ENCODE results near the gene VAT1. TPM values are rescaled to one million over a fixed set of nuclear protein-coding genes. Genes with fewer than 3 reads are reported as not detected.

Gene VAT1
- total RNA-seq, 1 donor from 2014 or later: 115 TPM

DNA sequence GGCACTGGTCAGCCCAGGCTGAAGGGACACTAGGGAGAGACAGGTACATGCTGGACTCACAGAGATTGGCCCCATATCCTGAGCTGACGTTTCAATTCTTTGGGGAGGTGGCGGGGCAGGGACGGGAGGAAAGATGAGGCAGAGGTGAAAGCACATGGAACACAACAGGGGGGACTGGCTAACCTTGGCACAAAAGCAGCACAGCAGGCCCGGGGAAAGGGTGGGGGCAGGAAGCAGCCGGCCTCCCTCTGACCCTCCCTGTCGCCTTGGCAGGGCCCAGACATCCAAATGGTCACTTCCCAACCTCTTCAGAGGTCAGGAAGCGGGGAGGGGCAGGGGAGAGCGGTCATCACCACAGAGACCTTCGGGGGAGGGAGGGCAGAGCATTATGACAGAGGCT, 6.6 kb downstream of the VAT1 start:
- Mint-ChIP-seq H3K27me3 (ENCODE audit: low read depth) (no peaks in the 10 kb centered on the region), H3K4me3 (no peak overlapping the region), H3K4me1 (peaks cover 49% of the 10 kb centered on the region), H3K36me3 (ENCODE audit: low read depth) (peaks cover 2% of the 10 kb centered on the region), H3K9me3 (no peaks in the 10 kb centered on the region), H3K27ac (ENCODE audit: unreplicated experiment) (peak overlapping the region; percentile 94)
- no peak for DNase-seq (ENCODE audit: low read depth, low spot score)
- TF ChIP-seq, protein P1, sequence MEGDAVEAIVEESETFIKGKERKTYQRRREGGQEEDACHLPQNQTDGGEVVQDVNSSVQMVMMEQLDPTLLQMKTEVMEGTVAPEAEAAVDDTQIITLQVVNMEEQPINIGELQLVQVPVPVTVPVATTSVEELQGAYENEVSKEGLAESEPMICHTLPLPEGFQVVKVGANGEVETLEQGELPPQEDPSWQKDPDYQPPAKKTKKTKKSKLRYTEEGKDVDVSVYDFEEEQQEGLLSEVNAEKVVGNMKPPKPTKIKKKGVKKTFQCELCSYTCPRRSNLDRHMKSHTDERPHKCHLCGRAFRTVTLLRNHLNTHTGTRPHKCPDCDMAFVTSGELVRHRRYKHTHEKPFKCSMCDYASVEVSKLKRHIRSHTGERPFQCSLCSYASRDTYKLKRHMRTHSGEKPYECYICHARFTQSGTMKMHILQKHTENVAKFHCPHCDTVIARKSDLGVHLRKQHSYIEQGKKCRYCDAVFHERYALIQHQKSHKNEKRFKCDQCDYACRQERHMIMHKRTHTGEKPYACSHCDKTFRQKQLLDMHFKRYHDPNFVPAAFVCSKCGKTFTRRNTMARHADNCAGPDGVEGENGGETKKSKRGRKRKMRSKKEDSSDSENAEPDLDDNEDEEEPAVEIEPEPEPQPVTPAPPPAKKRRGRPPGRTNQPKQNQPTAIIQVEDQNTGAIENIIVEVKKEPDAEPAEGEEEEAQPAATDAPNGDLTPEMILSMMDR (conservative IDR thresholded peaks at IDR 0.05): no peak

DNA sequence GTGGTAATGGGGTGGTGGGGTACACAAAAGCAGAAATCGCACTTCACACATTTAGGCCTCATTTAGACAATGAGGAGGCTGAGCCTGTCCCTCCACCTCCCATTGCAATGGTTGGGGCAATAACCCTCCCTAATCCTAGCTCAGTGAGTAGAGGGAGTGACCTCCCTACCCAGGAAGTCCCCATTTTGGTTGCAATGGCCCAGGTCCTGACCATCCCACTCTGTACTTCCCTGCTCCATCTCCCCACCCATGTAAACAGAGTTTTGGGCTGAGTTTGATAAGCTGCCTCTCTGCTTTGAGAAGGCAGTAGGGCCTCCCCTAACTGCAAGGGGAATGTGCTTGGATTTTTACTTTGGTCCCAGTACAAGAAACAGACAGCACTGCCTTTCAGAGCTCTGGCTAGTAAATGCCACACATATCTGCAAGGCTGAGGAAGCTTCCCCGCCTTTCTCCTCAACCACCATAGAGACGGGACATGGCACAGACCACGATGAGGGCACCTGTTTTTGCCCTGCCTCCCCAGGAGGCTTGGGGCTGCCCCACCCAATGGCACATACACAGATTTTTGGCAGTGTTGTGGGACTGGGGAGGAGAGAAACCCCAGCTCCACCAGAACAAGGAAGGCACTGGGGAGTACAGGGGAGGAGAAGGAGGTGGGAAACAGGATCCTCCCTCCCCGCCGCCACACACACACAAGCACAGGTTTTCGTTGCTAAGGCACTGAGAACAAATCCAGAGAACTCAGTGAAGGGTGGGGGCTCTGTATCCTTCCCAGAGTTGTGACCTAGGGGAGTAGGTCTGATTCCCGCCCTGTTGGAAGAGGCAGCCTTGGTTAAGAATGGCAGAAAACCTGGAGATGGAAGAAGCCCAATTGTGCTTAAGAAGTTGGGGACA, 7.3 kb downstream of the VAT1 start:
- peaks cover 45% of the 10 kb centered on the region for H3K4me1 Mint-ChIP-seq
- peak overlapping the region; percentile 94 for H3K27ac Mint-ChIP-seq (ENCODE audit: unreplicated experiment)
- TF ChIP-seq, protein P1 (conservative IDR thresholded peaks at IDR 0.05): no peak
- H3K27me3 Mint-ChIP-seq (ENCODE audit: low read depth): no peaks in the 10 kb centered on the region
- H3K4me3 Mint-ChIP-seq: peak overlapping the region; percentile 47
- DNase-seq (ENCODE audit: low read depth, low spot score): no peak
- H3K36me3 Mint-ChIP-seq (ENCODE audit: low read depth): peaks cover 2% of the 10 kb centered on the region
- no peaks in the 10 kb centered on the region for H3K9me3 Mint-ChIP-seq

DNA sequence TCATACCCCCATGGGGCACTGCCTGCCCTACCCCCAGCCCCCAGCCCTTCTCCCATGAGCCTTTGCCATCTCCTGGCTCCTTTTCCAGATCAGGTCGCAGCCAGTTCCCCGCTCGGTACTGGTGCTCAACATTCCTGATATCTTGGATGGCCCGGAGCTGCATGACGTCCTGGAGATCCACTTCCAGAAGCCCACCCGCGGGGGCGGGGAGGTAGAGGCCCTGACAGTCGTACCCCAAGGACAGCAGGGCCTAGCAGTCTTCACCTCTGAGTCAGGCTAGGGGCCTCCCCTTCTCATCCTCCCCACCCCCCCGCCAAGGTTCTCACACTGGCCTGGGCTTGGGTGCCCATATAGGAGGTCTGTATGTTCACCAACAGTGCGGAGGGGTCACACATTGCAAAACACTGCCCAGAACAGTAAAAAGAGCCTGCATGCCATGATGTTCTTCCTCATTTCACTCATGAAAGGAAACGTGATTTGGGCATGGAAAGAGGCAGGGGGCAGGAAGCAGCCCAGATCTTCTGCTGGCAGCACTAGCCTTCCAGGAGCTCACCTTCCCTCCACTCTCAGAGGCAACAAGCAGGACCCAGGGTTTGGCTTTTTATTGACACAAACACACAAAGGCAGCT, 8.1 kb downstream of the VAT1 start:
- no peak overlapping the region for H3K4me3 Mint-ChIP-seq
- peaks cover 2% of the 10 kb centered on the region for H3K36me3 Mint-ChIP-seq (ENCODE audit: low read depth)
- peaks cover 37% of the 10 kb centered on the region for H3K4me1 Mint-ChIP-seq
- H3K27ac Mint-ChIP-seq (ENCODE audit: unreplicated experiment): no peak overlapping the region
- DNase-seq (ENCODE audit: low read depth, low spot score): no peak
- TF ChIP-seq, protein P1 (conservative IDR thresholded peaks at IDR 0.05): no peak
- H3K27me3 Mint-ChIP-seq (ENCODE audit: low read depth): no peaks in the 10 kb centered on the region
- H3K9me3 Mint-ChIP-seq: no peaks in the 10 kb centered on the region

DNA sequence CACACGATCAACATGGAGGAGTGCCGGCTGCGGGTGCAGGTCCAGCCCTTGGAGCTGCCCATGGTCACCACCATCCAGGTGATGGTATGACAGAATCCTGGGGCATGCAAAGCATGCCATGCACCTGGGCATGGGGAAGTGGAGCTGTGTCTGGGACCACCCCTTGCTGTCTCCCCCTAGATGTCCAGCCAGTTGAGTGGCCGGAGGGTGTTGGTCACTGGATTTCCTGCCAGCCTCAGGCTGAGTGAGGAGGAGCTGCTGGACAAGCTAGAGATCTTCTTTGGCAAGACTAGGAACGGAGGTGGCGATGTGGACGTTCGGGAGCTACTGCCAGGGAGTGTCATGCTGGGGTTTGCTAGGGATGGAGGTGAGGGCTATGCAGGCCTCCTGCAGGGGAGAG, 8.9 kb downstream of the VAT1 start:
- no peak overlapping the region for H3K27ac Mint-ChIP-seq (ENCODE audit: unreplicated experiment)
- peaks cover 29% of the 10 kb centered on the region for H3K4me1 Mint-ChIP-seq
- no peaks in the 10 kb centered on the region for H3K27me3 Mint-ChIP-seq (ENCODE audit: low read depth)
- H3K4me3 Mint-ChIP-seq: peak overlapping the region; percentile 27
- no peak for DNase-seq (ENCODE audit: low read depth, low spot score)
- H3K36me3 Mint-ChIP-seq (ENCODE audit: low read depth): peaks cover 2% of the 10 kb centered on the region
- TF ChIP-seq, protein P1 (conservative IDR thresholded peaks at IDR 0.05): no peak
- no peaks in the 10 kb centered on the region for H3K9me3 Mint-ChIP-seq

DNA sequence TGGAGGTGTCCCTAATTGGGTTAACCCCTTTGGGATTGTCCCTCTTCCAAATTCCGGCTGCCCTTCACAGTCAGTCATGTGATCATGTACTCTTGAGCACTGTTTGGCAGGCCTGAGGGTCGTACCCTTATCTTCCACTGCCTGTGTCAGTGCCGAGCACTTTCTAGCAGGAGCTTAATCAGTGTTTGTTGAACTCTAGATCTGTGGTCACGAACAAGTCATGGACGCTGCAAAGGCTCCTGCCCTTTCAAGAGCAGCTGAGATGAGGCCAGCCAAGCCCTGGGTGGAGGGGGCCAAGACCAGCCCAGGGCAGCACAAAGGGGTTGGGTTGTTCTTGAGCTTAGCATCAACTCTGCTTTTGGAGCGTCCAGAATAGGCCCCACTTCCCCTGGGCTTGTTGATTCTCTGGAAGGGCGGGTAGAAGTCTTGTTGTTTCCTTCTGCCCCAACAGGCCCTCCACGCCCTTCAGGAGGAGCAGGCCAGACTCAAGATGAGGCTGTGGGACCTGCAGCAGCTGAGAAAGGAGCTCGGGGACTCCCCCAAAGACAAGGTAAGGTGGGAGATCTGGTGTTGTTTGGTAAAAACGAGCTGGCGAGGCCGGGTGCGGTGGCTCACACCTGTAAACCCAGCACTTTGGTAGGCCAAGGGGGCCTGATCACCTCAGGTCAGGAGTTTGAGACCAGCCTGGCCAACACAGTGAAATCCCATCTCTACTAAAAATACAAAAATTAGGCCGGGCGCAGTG, 10.3 kb downstream of the VAT1 start:
- TF ChIP-seq, protein P1 (conservative IDR thresholded peaks at IDR 0.05): no peak
- DNase-seq (ENCODE audit: low read depth, low spot score): no peak
- Mint-ChIP-seq H3K4me1 (peaks cover 21% of the 10 kb centered on the region), H3K4me3 (no peak overlapping the region), H3K27ac (ENCODE audit: unreplicated experiment) (no peak overlapping the region), H3K36me3 (ENCODE audit: low read depth) (no peaks in the 10 kb centered on the region), H3K9me3 (no peaks in the 10 kb centered on the region), H3K27me3 (ENCODE audit: low read depth) (no peaks in the 10 kb centered on the region)

Measured in neural crest cell (in vitro differentiated cells).